ENCODE results near the gene TTPAL.

The TTPAL gene

GRCh38 chr20:44540834-44541233, 65.2 kb downstream of the TTPAL start:
- peak; percentile 64 for DNase-seq (ENCODE audit: low spot score)

DNA sequence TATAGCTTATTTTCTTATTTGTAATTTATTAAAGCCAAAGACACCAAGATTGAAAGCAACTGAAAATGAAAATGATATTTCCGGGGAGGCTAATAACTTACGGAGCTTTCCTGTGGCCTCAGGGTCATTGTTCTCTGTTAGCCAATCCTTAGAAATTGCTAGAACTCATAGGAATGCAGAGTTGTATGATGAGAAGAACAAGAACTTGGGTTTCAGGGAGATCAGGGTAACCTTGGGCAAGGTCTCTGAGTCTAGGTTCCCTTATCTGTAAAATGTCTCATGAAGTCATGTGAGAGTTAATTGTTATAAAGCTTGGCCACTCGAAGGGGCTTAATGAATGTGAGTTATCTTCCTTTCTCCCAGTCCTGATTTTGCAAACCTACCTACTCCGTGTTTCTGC, 66.3 kb downstream of the TTPAL start:
- no peak for DNase-seq (ENCODE audit: low spot score)

- DNase-seq (ENCODE audit: low spot score) = no peak
Measured at GRCh38 chr20:44542890-44543289, 67.2 kb downstream of the TTPAL start.

DNA sequence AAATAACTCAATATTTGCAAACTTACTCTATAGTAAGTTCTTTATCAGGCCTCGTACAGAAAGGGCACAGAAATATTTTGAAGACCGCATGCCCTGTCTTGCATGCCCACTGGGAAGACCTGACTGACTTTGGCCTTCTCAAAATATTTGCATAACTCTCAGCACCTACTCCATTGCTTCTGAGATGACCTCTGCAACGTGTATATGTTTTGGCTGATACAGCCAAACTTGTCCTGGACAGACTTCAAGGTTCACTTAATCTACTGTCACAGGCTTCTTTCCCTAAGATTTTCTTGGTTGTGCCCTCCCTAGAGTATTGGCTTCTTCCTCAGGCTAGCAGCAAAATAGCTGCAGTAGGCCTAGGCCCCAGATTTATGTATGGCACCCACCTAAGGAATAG, 67.7 kb downstream of the TTPAL start:
- no peak for DNase-seq (ENCODE audit: low spot score)

All from hepatic stellate cell (primary cell).